Thyroid gland (tissue), 4 donors: ENCODE data around the gene POC1A.

ENCODE experiments used
- CTCF ChIP-seq, 6 experiments: fragments of 200-600 bp in 3 of 6; fragments of 450-650 bp in 3 of 6; sonication (generic) in 3 of 6; IDR thresholded peaks; one replicate each; pipeline ENCODE4 v1.5.1; 2016 to 2019; ENCODE audit warnings: antibody characterized with exemption in 6 of 6, mild to moderate bottlenecking in 2 of 6, inconsistent platforms in 1 of 6, moderate library complexity in 1 of 6
- POLR2A ChIP-seq, 2 donors: fragments of 450-650 bp; IDR thresholded peaks; one replicate each; pipeline ENCODE4 v1.6.1; 2017; ENCODE audit warnings: antibody characterized with exemption in 2 of 2, mild to moderate bottlenecking in 2 of 2, moderate library complexity in 1 of 2

GRCh38 chr3:52029535-52029934 lies 124.7 kb downstream of the POC1A start:
- TF ChIP-seq CTCF (IDR thresholded peaks at IDR 0.05) (no peak), POLR2A (IDR thresholded peaks at IDR 0.05) (no peak)
